Glomerular visceral epithelial cell (primary cell): ENCODE results near the gene NOC2L.

Experiments
- DNase-seq: peaks from one replicate; pipeline ENCODE4 v3.0.0-alpha.2; 2016; ENCODE audit errors: extremely low spot score

The NOC2L gene

GRCh38 chr1:974687-975328 is 15.8 kb upstream of the NOC2L start:
- DNase-seq: no peak

GRCh38 chr1:974293-974640 is 15.2 kb upstream of the NOC2L start:
- no peak for DNase-seq

GRCh38 chr1:973459-974292 is 14.6 kb upstream of the NOC2L start:
- no peak for DNase-seq

GRCh38 chr1:972726-973458 is 13.8 kb upstream of the NOC2L start:
- DNase-seq: no peak

- DNase-seq: no peak
These were observed 12.9 kb upstream of the NOC2L start for GRCh38 chr1:971751-972506.

- no peak for DNase-seq
These were observed 12.1 kb upstream of the NOC2L start for GRCh38 chr1:970973-971730.

- no peak for DNase-seq
These were observed 11.4 kb upstream of the NOC2L start for GRCh38 chr1:970242-970972.

GRCh38 chr1:969260-969855 is 10.3 kb upstream of the NOC2L start:
- DNase-seq: no peak

GRCh38 chr1:967466-968343 is 8.6 kb upstream of the NOC2L start:
- no peak for DNase-seq

- DNase-seq: peak; percentile 80
These were observed 7.7 kb upstream of the NOC2L start for GRCh38 chr1:966704-967300.

- DNase-seq: peak; percentile 79
These were observed 7.2 kb upstream of the NOC2L start, which contains the start of gene PLEKHN1 for GRCh38 chr1:966135-966703. TSS of gene PLEKHN1 (plus strand) at chr1:966482. CDS start at chr1:966532, 50 bp downstream.

GRCh38 chr1:965526-966134 is 6.6 kb upstream of the NOC2L start:
- DNase-seq: no peak

- DNase-seq: no peak
These were observed 5.9 kb upstream of the NOC2L start for GRCh38 chr1:964691-965525.

GRCh38 chr1:963746-964525 is 4.9 kb upstream of the NOC2L start:
- DNase-seq: no peak

GRCh38 chr1:963301-963651 is 4.2 kb upstream of the NOC2L start:
- no peak for DNase-seq
